HUDEP-2 (cell line): ENCODE measurements around the gene MEF2A.
A peak's percentile ranks its signal among the peaks of the same experiment; 100 is the strongest.
"Not testable (repeated sequence)": the region's sequence is repeated elsewhere in the genome, so short reads cannot be mapped to it uniquely, and the experiment has no call there.

Experiments
- DNase-seq, 76 experiments: peaks; one replicate each; lab custom pipeline; 2025; ENCODE audit not compliant: unreplicated experiment in 76 of 76; lab: John Stamatoyannopoulos, UW

Gene MEF2A

GRCh38 chr15:99749386-99749785, 183.6 kb downstream of the MEF2A start:
- DNase-seq: peak in 43 of 76 experiments; percentile 3 to 62 (median 27)

GRCh38 chr15:99750326-99750725, 184.5 kb downstream of the MEF2A start:
- DNase-seq: not testable (repeated sequence)

GRCh38 chr15:99752556-99752955, 186.8 kb downstream of the MEF2A start:
- no peak for DNase-seq

GRCh38 chr15:99753066-99753465, 187.3 kb downstream of the MEF2A start:
- peak in 45 of 76 experiments; percentile 6 to 55 (median 28) for DNase-seq

GRCh38 chr15:99755692-99756409, 190.1 kb downstream of the MEF2A start:
- DNase-seq: peak in 49 of 76 experiments; percentile 4 to 83 (median 49)

- no peak for DNase-seq
These were observed 196.5 kb downstream of the MEF2A start for GRCh38 chr15:99762288-99762687.

- DNase-seq: no peak
These were observed 198.0 kb downstream of the MEF2A start for GRCh38 chr15:99763827-99764226.

- no peak for DNase-seq
These were observed 198.7 kb downstream of the MEF2A start for GRCh38 chr15:99764522-99764921.
